GM21526 (cell line): ENCODE measurements around the gene SLC22A4.

ENCODE experiments used
- ATAC-seq: cut with Tn5 transposase; IDR thresholded peaks from one replicate; pipeline ENCODE4 v1.9.1; 2021; ENCODE audit warnings: moderate library complexity; ENCODE audit not compliant: unreplicated experiment, low FRiP score

Gene SLC22A4

GRCh38 chr5:132296412-132297016, 2.3 kb downstream of the SLC22A4 start:
- no peak for ATAC-seq

- no peak for ATAC-seq
Measured at GRCh38 chr5:132297211-132297940, 3.2 kb downstream of the SLC22A4 start.

GRCh38 chr5:132298298-132299212, 4.4 kb downstream of the SLC22A4 start:
- no peak for ATAC-seq

- no peak for ATAC-seq
Measured at GRCh38 chr5:132299917-132300316, 5.7 kb downstream of the SLC22A4 start.

DNA sequence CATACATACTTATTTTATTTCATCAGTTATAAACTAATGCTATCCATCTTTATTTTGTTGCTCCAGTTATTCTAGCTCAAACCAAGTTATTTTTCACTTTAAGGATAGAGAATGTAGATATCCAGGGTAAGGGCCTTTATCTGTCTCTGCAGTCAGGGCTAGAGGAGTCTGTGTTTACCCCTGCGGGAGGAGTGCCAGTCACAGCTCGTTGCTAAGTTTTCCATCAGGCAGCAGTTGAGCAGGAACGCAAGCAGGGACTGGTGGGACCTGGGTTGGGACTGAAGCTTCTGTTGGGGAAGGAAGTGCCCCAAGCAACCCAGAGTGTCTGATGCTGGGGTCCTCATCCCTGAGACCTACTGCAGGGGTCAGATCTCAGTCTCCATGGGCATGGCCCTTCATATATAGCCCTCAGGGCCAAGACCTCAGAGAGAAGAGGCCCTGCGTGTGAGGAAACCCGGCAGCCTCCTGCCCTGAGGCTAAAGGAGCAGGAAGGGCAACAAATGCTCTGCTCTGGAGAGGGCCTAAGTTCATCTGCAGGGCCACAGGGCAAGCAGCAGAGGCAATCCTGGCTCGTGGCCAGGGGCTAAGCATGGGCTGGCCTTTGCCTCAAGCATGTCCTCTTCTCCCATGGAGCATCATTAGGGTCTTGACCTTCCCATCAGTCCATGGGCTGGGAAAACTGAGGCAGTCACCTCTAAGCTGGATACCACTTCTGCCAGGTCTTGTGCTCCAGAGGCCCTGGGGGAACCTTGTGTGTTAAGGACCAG, 6.6 kb downstream of the SLC22A4 start:
- ATAC-seq = no peak

DNA sequence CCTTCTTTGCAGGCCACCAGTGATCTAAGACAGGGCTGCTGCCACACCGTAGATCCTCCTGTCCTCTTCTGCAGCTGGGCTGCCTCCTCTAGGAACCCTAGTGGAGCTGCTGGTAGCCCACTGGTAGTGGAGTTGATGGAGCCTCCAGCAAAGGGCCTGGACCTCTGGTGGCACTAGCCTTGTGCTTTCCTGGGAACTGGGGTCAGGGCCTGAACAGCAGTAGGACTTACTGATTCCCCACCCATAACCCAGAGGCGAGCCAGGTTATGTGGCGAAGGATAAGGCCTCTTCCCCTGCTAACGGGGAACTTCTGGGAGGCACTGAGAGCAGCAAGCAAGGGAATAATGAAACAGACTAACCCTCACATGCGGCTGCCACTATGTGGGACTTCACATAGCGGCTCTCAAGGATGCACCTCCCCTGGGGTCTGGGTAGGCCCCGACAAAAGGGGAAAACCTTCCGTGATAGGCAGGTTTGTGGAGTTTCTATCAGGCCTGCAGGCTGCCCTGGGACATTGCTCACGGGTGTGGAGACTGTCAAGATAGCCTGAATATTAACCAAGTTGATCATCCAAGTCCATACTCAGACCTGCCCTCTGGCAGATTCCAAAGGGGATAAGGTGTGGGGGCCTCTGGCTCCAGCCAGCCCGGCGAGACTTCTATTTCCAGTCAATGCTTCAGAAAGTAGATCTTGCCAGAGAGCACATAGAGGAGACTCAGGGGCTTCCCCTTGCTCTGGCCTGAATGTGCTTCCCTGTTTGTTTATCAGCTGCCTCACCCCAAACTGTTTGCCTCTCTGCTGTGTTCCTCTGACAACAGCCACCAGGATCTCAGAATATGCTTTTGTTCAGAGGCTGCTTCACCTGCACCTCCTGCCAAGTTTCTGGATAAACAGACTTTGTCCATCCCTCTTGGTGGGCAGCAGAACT, 7.4 kb downstream of the SLC22A4 start:
- no peak for ATAC-seq

DNA sequence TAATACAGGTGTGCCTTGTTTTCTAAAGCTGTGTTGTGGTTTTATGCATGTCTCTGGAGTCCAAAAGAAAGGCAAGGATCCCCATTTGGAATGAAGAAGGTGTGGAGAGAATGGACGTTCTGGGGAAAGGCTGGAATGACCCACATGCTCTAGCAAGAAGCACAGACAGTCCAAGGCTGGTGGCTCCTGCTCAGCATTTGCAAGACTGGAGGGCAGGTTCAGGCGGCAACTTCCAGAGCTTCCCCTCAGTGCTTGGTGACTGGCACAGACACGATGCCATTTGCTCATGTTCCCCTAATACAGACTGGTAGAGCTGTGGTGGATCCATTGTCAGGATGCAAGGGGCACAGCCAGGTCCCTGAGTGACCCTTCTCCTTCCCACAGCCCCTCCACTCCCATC, 8.2 kb downstream of the SLC22A4 start:
- ATAC-seq = no peak

GRCh38 chr5:132303589-132303988, 9.4 kb downstream of the SLC22A4 start:
- no peak for ATAC-seq

GRCh38 chr5:132305420-132305819, 11.2 kb downstream of the SLC22A4 start:
- ATAC-seq = no peak

GRCh38 chr5:132308701-132309100, 14.5 kb downstream of the SLC22A4 start:
- ATAC-seq = no peak

- no peak for ATAC-seq
Measured at GRCh38 chr5:132309679-132310078, 15.5 kb downstream of the SLC22A4 start.

- ATAC-seq = no peak
Measured at GRCh38 chr5:132310141-132310834, 16.1 kb downstream of the SLC22A4 start.

GRCh38 chr5:132313366-132313765, 19.2 kb downstream of the SLC22A4 start:
- no peak for ATAC-seq

- no peak for ATAC-seq
Measured at GRCh38 chr5:132313961-132314432, 19.8 kb downstream of the SLC22A4 start.

- ATAC-seq = no peak
Measured at GRCh38 chr5:132315529-132316067, 21.4 kb downstream of the SLC22A4 start.

DNA sequence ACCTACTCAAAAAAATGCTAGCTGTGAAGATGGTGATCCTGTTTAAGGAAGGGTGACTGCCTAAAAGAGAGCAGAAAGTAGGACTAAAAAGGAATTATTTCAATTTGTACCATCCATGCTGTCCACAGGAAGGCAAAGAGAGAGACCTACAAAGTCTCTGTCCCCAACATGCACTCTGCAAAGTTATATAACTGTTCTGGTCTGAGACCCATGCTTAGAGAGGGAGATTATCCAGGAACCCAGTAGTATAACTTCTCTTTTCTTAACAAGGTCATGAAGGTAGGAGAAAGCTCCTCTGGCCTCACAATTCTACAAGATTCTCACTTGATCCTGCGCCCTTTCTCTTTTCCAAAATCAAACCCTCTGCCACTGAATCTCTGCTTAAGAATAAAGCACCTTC, 25.8 kb downstream of the SLC22A4 start:
- ATAC-seq = no peak

GRCh38 chr5:132321109-132321721, 27.0 kb downstream of the SLC22A4 start:
- ATAC-seq = no peak

- ATAC-seq = no peak
Measured at GRCh38 chr5:132322266-132322665, 28.1 kb downstream of the SLC22A4 start.
